DMS53 treated with DMSO at 0.1 percent for 48 hours (cell line): ENCODE data around the gene ELFN2.

ENCODE experiments used
- DNase-seq: peaks from one replicate; lab custom pipeline; 2025; ENCODE audit not compliant: unreplicated experiment; lab: John Stamatoyannopoulos, UW

The ELFN2 gene

DNA sequence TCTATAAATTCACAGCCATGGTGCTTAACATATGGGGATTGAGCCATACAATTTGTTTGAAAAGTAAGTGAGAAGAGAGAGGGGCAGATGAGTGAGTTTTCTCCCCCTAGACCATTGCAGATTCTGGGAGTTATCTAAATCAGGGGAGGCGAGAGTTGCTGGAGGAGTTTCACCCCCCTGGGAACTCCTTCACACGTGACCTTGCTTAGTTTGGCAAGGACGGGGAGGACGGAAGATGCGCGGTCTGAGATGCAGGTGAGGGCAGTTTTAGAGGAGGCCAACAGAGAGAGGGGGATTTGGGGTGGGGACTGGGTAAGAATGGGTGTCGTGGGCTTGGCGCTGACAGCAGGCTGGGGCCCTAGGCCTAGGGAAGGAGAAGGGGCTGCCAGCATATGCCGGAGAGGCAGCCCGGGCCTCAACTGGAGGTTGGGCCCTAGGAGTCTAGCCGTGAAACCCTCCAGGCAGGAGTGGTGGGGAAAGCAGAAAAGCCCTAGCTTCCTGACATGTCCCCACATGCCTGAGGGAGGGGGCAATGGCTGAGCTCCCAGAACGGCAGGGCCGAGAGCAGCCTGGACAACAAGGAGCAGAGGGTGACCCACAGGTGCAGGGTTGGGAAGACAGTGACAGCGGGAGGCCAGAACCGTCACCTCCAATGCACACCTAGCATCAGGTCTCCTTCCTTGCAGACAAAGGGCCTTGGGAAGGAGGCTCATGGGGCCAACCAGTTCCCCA lies 63.9 kb downstream of the ELFN2 start:
- no peak for DNase-seq

GRCh38 chr22:37362621-37363020 lies 64.7 kb downstream of the ELFN2 start:
- no peak for DNase-seq

DNA sequence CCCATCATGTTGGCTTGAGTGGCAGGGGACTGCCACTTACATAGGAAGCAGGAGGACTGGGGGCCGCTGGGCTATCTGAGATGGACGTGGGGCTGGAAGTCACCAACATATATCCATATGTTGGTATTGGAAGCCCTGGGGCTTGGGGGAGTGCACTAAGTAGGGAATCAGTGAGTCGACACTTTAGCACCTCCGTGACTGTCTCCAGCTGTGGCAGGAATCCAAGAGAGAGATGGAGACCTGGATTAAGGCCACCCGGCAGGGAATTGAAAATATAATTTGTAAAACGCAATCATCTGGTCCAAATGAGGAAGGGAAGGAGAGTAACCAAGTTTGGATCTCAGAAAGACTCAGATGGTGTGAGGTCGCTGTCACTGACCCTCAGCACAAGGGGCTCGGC lies 68.4 kb downstream of the ELFN2 start:
- DNase-seq = no peak

DNA sequence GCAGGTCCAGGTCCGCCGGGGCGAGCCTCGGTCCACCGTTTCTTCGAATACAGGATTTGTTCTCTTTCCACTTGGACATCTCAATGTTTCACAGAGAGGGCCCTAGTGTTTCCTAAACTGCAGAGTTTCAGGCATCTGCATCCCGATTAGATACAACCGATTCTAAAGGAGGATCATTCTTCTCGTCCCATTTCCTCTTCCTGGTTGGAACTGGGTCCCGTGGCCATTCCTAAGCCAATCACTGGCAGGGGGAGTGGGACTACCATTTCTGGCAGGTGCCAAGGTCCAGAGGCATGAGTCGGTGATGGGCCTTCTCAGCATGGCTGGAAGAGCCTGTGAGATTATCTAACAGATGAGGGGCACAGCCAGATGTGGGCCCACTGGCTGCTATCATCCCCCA lies 68.9 kb downstream of the ELFN2 start:
- DNase-seq = no peak

DNA sequence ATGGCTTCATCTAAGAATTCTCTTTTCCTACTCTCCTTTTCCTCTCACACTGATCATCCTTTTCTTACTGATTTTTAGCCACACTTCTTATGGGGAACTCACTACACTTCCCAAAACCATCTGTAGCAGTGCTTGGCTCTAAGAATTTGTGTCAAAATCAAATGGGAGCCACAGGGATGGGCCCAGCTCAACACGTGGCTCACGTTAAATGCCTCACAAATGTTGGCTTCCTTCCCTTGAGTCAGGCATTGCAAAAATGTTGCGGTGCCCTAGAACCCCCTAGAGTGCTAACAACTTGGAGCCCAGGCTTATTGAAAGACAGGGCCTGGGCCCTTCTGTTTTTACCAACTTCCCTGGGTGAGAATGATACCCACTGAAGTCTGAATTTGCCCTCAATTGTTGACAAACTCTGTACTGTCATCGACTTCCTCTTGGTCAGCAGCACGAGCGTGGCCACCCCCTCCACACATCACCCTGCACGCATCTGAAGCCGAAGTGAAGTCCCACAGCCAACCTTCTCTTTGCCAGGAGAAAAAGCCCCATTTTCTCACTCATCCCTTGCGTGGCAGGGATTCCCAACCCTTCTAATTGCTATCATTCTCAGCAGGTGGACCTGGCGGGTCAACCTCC lies 69.7 kb downstream of the ELFN2 start:
- no peak for DNase-seq

- no peak for DNase-seq
Observed at GRCh38 chr22:37356922-37357321, 70.4 kb downstream of the ELFN2 start.

- DNase-seq = no peak
Observed at GRCh38 chr22:37355174-37355573, 72.1 kb downstream of the ELFN2 start.

GRCh38 chr22:37354670-37355069 lies 72.6 kb downstream of the ELFN2 start:
- no peak for DNase-seq

DNA sequence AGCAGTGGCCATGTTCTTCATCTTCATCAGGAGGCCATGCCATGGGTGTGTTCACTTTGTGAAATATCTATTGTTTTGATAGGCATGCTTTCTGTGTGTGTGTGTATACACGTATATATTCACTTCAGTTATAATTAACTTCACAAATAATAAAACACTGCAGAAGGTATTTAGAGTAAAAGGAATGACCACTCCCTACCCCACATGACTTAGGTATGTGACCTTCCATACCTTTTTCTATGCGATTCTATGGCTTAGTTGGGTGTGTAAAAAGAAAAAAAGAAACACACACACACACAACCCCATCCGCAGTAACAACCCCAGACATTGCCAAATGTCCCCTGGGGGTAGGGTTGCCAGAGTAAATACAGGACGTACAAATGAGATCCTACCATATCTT lies 73.0 kb downstream of the ELFN2 start:
- no peak for DNase-seq

GRCh38 chr22:37353839-37354238 lies 73.4 kb downstream of the ELFN2 start:
- DNase-seq = no peak

DNA sequence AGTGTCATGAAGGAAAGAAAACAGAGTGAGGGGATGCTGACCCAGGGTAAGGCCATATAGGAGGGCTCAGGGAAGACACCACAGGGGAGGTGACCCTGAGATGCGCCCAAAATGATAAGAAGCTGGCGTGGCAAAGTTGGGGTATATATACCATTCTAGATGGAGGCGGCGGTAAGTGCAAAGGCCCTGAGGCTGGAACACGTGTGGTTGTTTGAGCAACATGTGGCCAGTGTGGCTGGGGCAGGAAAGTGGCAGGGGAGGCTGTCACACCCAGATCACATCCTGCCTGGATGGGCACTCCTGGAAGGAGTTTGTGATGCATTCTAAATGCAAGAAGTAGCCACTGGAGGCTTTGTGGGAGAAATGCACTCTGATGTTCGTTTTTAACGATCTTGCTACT lies 74.8 kb downstream of the ELFN2 start:
- DNase-seq = no peak

DNA sequence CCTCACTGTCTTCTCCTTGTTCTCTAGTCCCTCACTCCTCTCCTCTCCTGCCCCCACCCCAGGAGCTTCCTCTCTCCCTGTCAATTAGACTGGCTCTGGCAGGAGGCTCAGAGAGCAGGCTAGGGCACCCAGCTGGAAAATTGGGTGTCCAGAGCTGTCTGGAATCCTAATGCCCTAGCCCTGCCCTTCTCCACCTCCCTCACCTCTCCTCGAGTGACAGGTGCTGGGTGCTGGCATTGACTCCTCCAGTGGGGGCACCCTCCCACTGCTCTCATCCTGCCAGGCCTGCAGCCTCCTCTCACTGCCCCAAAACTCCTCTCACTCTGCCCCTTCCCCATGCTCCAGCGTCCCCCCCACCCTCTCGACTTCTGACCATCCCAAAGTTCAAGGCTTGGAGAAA lies 76.0 kb downstream of the ELFN2 start:
- DNase-seq = no peak

DNA sequence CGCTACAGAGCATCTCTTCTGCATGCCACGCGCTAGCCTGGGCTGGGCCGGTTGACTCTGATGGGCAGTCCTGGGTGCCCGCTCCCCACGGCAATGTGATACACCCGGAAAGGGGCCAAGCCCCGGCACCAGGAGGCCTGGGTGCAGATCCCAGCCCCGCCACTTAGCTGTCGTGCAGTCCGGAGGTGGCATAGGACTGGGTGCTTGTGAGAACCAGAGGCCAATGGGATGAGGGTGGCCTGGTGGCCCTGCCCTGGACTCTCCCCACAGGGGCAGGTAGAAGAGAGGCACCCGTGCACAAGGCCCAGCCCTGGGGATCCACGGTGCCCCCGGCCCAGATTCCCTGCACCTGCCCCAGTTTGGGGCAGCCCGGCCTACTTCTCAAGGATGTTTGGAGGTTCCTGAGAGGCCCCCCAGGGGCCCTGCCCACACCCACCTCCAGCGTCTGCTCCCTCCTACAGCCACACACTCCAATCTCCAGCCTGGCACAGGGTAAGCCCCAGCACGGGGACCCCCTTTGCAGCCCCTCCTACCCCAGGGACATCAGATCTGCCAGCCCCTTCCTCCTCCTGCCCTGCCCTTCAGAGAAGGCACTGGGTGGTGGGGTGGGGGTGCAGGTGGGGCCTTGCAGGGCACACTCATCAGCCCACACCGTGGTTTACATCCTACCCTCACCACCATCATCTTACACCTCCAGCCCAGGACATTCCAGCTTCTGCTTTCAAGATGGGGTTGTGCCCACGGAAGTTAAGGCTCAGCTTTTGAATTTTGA lies 78.0 kb downstream of the ELFN2 start:
- DNase-seq = no peak

- no peak for DNase-seq
Observed at GRCh38 chr22:37346505-37346895, 80.8 kb downstream of the ELFN2 start.

DNA sequence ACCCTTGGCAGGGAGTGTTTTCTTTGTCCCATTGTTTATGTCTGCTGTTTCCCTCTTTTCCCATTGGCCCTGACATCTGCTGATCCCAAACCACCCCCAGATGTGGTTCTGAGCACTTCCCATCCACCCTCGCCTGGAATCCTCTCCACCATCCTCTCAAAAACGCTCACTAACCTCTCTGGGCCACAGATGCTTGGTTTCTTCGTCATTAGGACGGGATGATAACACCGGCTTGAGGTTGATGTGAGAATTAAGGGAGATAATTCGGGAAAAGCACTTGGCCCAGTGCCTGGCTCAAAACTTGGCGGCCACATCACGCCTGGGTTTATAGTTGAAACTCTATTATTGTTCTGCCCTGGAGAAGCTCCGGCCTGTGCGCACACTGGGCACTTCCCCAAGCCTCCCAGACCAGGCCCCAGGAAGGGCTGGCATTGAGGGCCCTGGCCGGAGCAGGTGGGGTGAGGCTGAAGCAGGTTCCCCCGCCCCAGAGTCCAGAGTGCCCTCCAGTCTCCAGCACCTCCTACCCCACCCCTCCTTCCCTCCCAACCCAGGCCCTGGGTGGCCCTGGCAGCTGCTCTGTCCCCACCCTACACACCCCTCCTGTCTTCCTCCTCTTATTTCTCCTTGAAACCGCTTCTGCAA lies 81.3 kb downstream of the ELFN2 start:
- DNase-seq = no peak

GRCh38 chr22:37344735-37345449 lies 82.4 kb downstream of the ELFN2 start:
- DNase-seq = no peak

DNA sequence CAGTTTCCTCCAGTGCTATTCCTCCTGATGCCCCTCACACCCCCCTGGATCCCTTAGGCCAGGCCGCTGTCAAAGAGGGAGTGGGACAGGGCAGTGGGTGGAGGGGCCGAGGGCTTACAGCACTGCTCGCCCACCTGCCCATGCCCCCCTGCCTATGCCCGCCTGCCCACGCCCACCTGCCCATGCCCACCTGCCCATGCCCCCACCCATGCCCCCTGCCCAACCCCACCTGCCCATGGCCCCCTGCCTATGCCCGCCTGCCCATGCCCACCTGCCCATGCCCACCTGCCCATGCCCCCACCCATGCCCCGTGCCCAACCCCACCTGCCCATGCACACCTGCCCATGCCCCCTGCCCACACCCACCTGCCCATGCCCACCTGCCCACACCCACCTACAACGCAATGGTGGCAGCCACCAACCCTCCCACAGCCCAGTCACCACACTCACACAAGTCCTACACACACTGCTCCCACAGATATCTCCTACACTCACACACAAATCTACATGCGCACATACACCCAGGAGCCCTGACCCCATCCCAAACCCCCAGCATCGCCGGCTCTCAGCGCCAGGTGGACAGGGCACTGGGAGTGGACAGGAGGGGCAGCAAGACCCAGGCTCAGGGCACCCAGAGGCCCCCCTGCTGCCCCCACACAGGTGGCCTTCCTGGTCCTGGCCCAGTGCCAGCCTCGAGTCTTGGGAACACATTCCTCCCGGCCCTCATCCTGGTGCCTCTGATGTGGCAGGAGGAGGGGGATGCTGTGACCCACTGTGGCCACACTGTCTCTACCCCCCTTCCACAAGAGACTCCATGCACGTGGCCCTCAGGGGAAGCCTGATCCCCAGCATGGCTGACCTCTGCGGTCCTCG lies 83.2 kb downstream of the ELFN2 start:
- DNase-seq = no peak

DNA sequence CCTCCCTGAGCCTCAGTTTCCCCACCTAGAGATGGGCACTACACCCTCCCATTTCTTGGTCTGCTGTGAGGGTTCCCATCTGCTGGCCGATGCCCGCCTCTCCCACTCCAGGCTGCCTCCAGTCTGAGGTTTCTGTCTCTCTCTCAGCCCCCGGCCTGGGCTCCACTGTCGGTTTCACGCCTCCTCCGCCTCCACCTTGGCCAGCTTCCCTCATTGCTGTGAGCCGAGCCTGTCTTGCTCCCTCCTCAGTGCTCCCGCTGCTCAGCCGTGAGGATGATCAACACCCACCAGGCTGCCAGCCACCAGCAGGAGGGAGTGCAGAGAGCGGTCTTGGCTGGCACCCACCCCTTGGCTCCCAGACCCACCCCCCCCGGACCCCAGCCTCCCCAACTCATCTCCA lies 83.9 kb downstream of the ELFN2 start:
- no peak for DNase-seq

DNA sequence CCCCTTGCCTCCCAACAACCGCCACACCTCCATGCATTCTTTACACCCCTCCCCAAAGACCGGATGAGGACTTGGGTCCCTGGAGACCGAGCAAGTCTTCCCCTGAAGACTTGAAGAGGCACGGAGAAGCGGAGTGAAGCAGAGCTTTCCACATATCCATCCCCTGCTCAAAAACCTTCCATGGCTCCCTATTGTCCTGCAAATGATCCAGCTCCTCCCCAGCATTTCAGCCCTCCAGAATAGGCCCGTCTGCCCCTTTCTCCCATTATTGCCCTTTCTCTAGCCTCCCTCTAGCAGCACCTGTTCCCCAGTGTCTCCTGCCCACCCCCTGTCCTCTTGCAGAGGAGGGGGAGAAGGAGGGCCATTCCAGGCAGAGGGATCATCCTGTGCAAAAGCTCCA lies 85.2 kb downstream of the ELFN2 start:
- DNase-seq = no peak
